Measurements from ENCODE around the gene AMIGO2.

AMIGO2 gene

DNA sequence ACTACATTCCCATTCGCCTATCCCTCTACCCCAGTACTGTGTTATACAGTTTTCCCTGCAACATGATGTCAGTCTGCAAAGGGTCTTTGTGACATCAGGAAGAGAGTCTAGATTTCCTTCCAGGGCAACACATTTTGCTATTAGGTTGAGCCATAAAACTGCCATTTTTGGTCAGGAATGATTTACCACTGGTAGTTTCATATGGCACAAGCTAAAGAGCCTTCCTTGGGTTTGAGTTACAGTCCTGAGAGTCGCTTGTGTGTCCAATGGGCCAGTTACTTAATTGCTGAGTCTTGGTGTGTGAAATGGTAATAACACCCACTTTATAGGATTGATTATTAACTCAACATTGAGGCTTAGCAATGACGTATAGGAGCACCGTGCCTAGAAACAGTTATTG is 22.6 kb upstream of the AMIGO2 start:
- TF ChIP-seq TAF1 (IDR thresholded peaks at IDR 0.05; ENCODE audit: low read depth, low read length) (no peak), POU2F2 (IDR thresholded peaks at IDR 0.05; ENCODE audit: low read depth, low read length) (no peak), PAX5 (IDR thresholded peaks at IDR 0.05; ENCODE audit: insufficient read depth, low read length, severe bottlenecking) (no peak), POLR2AphosphoS5 (IDR thresholded peaks at IDR 0.05; ENCODE audit: low read depth, low read length) (no peak), SPI1 (IDR thresholded peaks at IDR 0.05; ENCODE audit: low read depth, low read length) (no peak)
- FAIRE-seq: no peak

DNA sequence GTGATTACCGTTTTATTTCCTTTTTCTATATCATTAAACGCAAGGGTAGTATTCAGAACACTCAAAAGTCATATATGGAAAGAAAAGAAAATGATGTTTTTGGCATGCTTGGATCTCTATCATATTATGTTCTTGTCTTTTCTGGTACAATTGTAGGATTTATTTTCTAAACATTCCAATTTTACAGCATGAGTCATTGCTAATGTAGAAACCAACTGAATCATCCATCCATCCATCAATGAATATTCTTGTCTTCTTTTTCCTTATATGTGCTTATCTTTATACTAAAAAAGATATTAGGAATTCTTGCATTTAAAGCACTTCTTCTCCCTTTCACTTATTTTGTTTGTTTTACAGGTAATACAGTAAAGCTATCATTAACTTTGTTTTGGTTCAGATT is 20.4 kb upstream of the AMIGO2 start:
- no peak for DNase-seq (ENCODE audit: insufficient read length, low spot score)
- FAIRE-seq: no peak
- TF ChIP-seq TAF1 (IDR thresholded peaks at IDR 0.05; ENCODE audit: low read depth, low read length): no peak
- TF ChIP-seq POLR2AphosphoS5 (IDR thresholded peaks at IDR 0.05; ENCODE audit: low read depth, low read length): no peak
- no peak for TF ChIP-seq SPI1 (IDR thresholded peaks at IDR 0.05; ENCODE audit: low read depth, low read length)
- TF ChIP-seq PAX5 (IDR thresholded peaks at IDR 0.05; ENCODE audit: insufficient read depth, low read length, severe bottlenecking): no peak
- no peak for TF ChIP-seq POLR2A (IDR thresholded peaks at IDR 0.05; ENCODE audit: low read depth, low read length)
- TF ChIP-seq POU2F2 (IDR thresholded peaks at IDR 0.05; ENCODE audit: low read depth, low read length): no peak

More for the DNA sequence above, 22.6 kb upstream of the AMIGO2 start:
- no peak for DNase-seq (ENCODE audit: insufficient read length, low spot score)

DNA sequence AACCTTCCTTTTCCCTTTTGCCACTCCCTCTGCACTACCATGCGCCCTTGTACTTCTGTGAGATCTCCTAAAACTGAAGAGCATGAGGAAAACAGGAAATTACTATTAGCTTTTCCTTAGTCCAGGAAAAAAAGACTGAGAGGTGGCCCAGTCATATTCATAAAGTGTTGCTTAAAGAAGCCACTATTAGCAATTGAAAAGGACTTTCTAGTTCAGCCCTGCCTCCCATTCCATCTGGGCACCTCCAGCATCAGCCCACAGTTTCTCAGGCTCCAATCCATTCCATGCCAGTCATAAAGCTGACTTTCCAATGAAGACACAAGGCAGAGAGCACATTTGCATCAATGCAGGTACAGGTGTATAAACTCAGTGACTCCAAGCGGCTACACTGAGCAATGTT is 19.9 kb upstream of the AMIGO2 start:
- TF ChIP-seq POLR2A (IDR thresholded peaks at IDR 0.05; ENCODE audit: low read depth, low read length) (no peak), TAF1 (IDR thresholded peaks at IDR 0.05; ENCODE audit: low read depth, low read length) (no peak), PAX5 (IDR thresholded peaks at IDR 0.05; ENCODE audit: insufficient read depth, low read length, severe bottlenecking) (no peak), SPI1 (IDR thresholded peaks at IDR 0.05; ENCODE audit: low read depth, low read length) (no peak), POU2F2 (IDR thresholded peaks at IDR 0.05; ENCODE audit: low read depth, low read length) (no peak), POLR2AphosphoS5 (IDR thresholded peaks at IDR 0.05; ENCODE audit: low read depth, low read length) (no peak)
- DNase-seq (ENCODE audit: insufficient read length, low spot score) (no peak), FAIRE-seq (no peak)

DNA sequence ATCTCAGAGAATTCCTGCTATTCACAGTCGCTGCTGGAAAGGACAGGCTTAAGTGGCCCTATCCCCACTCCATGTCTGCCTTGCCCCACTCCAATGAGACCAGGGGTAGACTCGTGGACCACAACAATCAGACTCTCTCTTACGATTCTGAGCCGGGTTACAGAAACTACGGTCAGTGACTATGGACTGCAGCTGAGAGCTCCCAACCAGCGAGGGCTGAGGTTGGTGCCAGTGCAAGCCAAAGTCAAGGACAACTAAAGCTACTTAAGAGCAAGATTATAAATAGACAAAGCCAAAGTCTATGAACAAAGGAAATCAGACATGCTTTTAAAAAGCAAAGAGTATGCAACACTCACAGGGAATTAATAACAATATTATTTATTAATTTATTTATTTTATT is 18.3 kb upstream of the AMIGO2 start:
- TF ChIP-seq TAF1 (IDR thresholded peaks at IDR 0.05; ENCODE audit: low read depth, low read length) (no peak), POU2F2 (IDR thresholded peaks at IDR 0.05; ENCODE audit: low read depth, low read length) (no peak), POLR2A (IDR thresholded peaks at IDR 0.05; ENCODE audit: low read depth, low read length) (no peak)
- no peak for FAIRE-seq

DNA sequence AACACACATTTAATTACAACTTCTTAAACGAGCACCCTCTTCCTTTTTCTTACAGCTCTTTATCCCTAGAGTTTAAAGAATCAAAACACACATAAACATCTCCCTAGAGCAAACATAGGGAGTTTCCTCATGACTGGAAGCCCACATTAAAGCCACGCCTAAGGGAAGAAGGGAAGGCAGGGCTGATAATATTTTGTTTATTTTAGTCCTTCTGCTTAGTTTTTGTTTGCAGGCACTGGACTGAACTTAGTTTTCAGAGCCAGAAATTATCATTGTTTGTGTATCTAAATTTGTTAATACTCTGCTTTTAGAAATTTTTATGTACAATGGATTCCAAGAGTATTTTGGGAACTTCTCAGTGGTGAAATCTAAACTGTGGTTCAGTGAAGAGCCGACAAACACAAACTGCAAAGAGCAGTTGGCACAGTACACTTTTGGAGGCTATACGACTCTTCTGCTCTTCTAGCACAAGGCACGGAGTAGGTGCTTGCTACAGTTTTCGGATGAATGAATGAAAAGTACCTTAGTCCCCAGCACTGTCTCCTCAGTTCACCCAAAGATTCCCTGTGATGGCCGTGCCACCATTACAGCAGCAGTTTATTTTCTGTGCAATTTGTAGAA is 17.6 kb upstream of the AMIGO2 start:
- TF ChIP-seq POU2F2 (IDR thresholded peaks at IDR 0.05; ENCODE audit: low read depth, low read length) (no peak), SPI1 (IDR thresholded peaks at IDR 0.05; ENCODE audit: low read depth, low read length) (no peak), PAX5 (IDR thresholded peaks at IDR 0.05; ENCODE audit: insufficient read depth, low read length, severe bottlenecking) (no peak), POLR2A (IDR thresholded peaks at IDR 0.05; ENCODE audit: low read depth, low read length) (no peak), TAF1 (IDR thresholded peaks at IDR 0.05; ENCODE audit: low read depth, low read length) (no peak), POLR2AphosphoS5 (IDR thresholded peaks at IDR 0.05; ENCODE audit: low read depth, low read length) (no peak)
- FAIRE-seq (no peak), DNase-seq (ENCODE audit: insufficient read length, low spot score) (no peak)

More for the DNA sequence above, 18.3 kb upstream of the AMIGO2 start:
- no peak for DNase-seq (ENCODE audit: insufficient read length, low spot score)

DNA sequence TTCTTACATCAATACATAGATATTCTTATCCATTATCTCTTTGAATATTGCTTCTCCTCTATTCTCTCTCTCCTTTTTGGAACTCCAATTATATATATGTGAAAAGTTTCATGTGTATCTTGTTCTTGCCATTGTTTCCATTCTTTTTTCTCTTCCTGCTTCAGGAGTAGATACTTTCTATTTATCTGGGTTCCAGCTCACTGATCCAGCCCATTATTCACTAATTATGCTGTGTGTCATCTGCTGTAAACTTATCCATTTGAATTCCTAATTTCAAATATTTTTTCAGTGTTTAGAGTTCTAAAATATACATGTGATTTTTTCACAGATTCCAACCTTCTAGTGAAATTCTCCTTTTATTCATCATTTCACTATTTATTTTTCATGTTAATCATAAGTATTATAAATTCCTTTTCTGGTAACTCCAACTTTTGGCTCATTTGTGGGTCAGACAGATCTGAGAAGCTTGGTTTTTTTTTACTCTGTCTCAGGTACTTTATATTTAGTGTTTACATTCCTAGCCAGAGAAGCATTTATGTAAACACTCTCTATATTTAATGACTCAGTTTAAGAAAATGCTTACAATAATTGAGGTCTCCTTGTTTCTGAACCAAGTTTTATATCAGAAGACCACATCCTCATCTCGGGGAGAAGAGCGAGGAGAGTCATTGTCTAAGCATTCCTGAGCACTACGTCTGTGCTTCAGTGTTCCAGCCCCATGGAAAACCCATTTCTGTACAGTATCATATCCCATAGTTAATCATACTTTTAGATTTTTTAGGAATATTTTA is 15.9 kb upstream of the AMIGO2 start:
- TF ChIP-seq POU2F2 (IDR thresholded peaks at IDR 0.05; ENCODE audit: low read depth, low read length) (no peak), POLR2AphosphoS5 (IDR thresholded peaks at IDR 0.05; ENCODE audit: low read depth, low read length) (no peak), SPI1 (IDR thresholded peaks at IDR 0.05; ENCODE audit: low read depth, low read length) (no peak), PAX5 (IDR thresholded peaks at IDR 0.05; ENCODE audit: insufficient read depth, low read length, severe bottlenecking) (no peak), POLR2A (IDR thresholded peaks at IDR 0.05; ENCODE audit: low read depth, low read length) (no peak), TAF1 (IDR thresholded peaks at IDR 0.05; ENCODE audit: low read depth, low read length) (no peak)
- DNase-seq (ENCODE audit: insufficient read length, low spot score): no peak

DNA sequence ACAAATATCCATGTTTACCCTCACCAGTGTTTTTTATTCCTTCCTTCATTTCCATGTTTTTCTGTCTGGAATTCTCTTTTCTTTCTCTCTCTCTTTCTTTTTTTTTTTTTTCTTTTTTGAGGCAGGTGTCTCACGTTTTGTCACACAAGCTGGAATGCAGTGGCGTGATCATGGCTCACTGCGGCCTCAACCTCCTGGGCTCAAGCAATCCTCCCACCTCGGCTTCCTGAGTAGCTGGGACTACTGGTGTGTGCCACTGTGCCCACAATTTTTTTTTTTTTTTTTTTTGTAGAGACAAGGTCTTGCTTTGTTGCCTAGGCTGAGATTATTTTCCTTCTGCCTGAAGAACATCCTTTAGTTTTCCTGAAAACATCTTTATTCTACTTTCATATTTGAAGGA is 15.0 kb upstream of the AMIGO2 start:
- no peak for FAIRE-seq
- no peak for DNase-seq (ENCODE audit: insufficient read length, low spot score)
- TF ChIP-seq SPI1 (IDR thresholded peaks at IDR 0.05; ENCODE audit: low read depth, low read length): no peak
- TF ChIP-seq POLR2A (IDR thresholded peaks at IDR 0.05; ENCODE audit: low read depth, low read length): no peak
- no peak for TF ChIP-seq TAF1 (IDR thresholded peaks at IDR 0.05; ENCODE audit: low read depth, low read length)
- no peak for TF ChIP-seq POU2F2 (IDR thresholded peaks at IDR 0.05; ENCODE audit: low read depth, low read length)
- no peak for TF ChIP-seq PAX5 (IDR thresholded peaks at IDR 0.05; ENCODE audit: insufficient read depth, low read length, severe bottlenecking)
- TF ChIP-seq POLR2AphosphoS5 (IDR thresholded peaks at IDR 0.05; ENCODE audit: low read depth, low read length): no peak

More for the DNA sequence above, 15.9 kb upstream of the AMIGO2 start:
- no peak for FAIRE-seq

DNA sequence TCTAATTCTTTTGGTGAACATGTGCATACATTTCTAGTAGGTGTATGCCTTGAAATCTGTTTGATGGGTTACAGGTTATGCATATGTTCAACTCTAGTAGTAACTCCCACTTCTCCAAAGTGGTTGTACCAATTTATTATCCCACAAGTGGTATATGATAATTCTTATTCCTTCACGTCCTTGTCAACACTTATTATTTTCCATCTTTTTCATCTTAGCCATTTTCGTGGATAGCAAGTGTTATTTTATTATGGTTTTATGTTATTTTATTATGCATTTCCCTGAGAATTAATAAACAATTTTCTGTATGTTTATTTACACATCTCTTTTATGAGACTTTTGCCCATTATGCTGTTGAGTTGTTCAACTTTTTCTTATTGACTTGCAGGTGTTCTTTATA is 11.2 kb upstream of the AMIGO2 start:
- FAIRE-seq (no peak), DNase-seq (ENCODE audit: insufficient read length, low spot score) (no peak)
- no peak for TF ChIP-seq SPI1 (IDR thresholded peaks at IDR 0.05; ENCODE audit: low read depth, low read length)
- TF ChIP-seq POLR2A (IDR thresholded peaks at IDR 0.05; ENCODE audit: low read depth, low read length): no peak
- no peak for TF ChIP-seq POLR2AphosphoS5 (IDR thresholded peaks at IDR 0.05; ENCODE audit: low read depth, low read length)
- no peak for TF ChIP-seq TAF1 (IDR thresholded peaks at IDR 0.05; ENCODE audit: low read depth, low read length)
- TF ChIP-seq POU2F2 (IDR thresholded peaks at IDR 0.05; ENCODE audit: low read depth, low read length): no peak
- TF ChIP-seq PAX5 (IDR thresholded peaks at IDR 0.05; ENCODE audit: insufficient read depth, low read length, severe bottlenecking): no peak

DNA sequence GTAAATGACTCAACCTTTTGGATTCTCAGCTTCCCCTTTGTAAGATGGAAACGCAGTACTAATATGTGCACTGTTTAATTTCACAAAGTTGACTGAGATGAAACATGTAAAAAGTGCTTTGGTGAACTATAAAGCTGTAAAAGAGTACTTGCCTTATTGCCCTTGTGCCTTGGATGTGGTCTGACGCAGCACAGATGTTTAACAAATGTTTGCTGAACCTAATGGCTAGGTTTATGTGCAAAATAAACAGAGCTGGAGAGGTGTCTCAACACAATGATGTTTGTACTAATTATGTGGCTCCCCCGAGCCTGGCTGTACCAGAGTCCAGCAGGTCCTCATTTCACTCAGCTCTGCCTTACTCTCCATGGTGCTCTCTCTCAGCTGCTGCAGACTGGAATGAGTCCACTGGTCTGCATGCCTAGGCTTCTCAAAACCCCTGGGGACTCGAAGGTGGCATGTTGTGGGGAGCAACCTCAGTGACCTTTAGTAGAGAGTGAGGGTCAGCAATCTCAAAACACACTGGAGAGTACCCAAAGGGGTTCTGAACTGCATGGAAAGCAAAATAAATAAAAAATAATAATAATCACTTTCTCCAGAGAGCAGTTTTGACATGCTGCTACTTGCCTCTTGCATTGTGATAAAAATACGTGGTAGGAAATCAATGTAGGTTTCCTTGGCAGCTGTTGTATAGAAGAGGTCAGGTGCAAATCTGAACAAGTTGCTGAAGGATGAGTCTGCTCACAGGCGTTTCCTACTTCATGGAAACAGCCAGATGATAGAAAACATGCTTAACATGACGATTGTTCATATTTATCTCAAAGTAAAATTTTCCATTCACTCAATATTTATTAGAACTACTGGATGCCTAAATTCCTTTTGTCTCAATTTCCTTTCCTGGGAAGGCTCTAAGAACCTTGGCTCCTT is 8.5 kb upstream of the AMIGO2 start:
- FAIRE-seq (no peak), DNase-seq (ENCODE audit: insufficient read length, low spot score) (no peak)
- no peak for TF ChIP-seq SPI1 (IDR thresholded peaks at IDR 0.05; ENCODE audit: low read depth, low read length)
